ENCODE measurements around the gene SOCS3.

The SOCS3 gene

DNA sequence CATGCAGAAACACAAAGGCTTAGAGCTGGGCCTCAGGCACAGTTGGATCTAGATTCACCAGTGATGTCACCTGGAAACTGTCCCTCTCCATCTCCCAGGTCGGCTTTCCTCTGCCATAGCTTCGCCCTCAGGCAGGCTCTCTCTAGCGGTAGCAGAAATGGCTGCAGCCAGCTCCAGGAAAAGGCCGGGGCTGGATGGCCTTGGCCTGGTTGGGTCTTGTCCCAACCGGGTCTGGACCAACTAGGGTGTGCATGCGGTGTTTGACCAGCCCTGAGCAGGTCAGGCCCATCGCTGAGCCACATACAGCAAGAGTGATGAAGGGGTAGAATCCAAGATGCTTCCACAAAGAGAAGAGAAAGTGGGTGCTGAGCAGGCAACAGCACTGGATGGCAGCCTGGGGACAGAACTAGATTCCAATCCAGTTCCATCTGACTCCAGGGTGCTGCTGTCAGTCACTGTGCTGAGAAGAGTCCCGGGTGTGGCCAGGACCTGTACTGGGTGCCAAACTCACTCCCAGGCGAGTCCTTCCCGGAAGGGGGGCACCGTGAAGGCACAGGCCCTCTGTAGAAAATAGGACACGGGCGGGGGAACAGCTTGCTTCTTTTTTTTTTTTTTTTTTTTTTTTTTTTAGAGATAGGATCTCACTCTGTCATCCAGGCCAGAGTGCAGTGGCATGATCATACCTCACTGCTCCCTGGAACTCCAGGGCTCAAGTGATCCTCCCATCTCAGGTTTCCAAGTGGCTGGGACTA lies 51.8 kb downstream of the SOCS3 start:
- TF ChIP-seq, protein P1, sequence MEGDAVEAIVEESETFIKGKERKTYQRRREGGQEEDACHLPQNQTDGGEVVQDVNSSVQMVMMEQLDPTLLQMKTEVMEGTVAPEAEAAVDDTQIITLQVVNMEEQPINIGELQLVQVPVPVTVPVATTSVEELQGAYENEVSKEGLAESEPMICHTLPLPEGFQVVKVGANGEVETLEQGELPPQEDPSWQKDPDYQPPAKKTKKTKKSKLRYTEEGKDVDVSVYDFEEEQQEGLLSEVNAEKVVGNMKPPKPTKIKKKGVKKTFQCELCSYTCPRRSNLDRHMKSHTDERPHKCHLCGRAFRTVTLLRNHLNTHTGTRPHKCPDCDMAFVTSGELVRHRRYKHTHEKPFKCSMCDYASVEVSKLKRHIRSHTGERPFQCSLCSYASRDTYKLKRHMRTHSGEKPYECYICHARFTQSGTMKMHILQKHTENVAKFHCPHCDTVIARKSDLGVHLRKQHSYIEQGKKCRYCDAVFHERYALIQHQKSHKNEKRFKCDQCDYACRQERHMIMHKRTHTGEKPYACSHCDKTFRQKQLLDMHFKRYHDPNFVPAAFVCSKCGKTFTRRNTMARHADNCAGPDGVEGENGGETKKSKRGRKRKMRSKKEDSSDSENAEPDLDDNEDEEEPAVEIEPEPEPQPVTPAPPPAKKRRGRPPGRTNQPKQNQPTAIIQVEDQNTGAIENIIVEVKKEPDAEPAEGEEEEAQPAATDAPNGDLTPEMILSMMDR (conservative IDR thresholded peaks at IDR 0.05; ENCODE audit: low read length) = no peak; the same call in 1 of the 2 replicates
- no peak for DNase-seq (ENCODE audit: low read depth)
- no peak overlapping the region for H3K4me3 ChIP-seq (ENCODE audit: low read length)

DNA sequence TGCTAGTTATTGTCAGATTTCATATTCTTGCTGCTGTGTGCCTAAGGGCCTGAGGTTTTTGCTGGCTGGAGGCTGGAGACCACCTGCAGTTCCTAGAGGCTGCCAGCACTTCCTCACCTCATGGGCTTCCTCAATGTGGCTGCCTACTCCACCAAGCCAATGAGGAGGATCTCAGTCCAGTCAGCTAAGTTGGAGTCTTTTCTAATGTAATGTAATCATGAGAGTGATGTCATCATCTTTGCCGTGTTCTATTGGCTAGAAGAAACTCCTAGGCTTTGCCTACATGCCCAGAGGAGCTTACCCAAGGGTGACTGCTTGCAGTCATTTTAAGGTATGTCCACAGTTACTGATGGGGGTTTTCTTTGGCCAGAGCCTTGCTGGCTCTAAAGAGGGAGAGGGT lies 53.0 kb downstream of the SOCS3 start:
- no peak overlapping the region for H3K4me3 ChIP-seq (ENCODE audit: low read length)
- no peak for DNase-seq (ENCODE audit: low read depth)
- TF ChIP-seq, protein P1 (conservative IDR thresholded peaks at IDR 0.05; ENCODE audit: low read length) = no peak

Measured in AG10803 (cell line).